ENCODE data around the gene PCDH9.
"Not testable (repeated sequence)": the region's sequence is repeated elsewhere in the genome, so short reads cannot be mapped to it uniquely, and the experiment has no call there.

Gene PCDH9

GRCh38 chr13:66659701-66660467, 570.3 kb downstream of the PCDH9 start:
- DNase-seq (ENCODE audit: low read depth) = no peak

GRCh38 chr13:66659286-66659685, 570.9 kb downstream of the PCDH9 start:
- DNase-seq (ENCODE audit: low read depth) = no peak

- DNase-seq (ENCODE audit: low read depth) = no peak
Observed at GRCh38 chr13:66657165-66657881, 572.8 kb downstream of the PCDH9 start.

GRCh38 chr13:66655847-66656454, 574.2 kb downstream of the PCDH9 start:
- DNase-seq (ENCODE audit: low read depth) = no peak

GRCh38 chr13:66644855-66645460, 585.2 kb downstream of the PCDH9 start:
- no peak for DNase-seq (ENCODE audit: low read depth)

GRCh38 chr13:66640231-66640630, 589.9 kb downstream of the PCDH9 start:
- DNase-seq (ENCODE audit: low read depth) = no peak

- DNase-seq (ENCODE audit: low read depth) = no peak
Observed at GRCh38 chr13:66639044-66639443, 591.1 kb downstream of the PCDH9 start.

- no peak for DNase-seq (ENCODE audit: low read depth)
Observed at GRCh38 chr13:66635526-66635925, 594.6 kb downstream of the PCDH9 start.

- no peak for DNase-seq (ENCODE audit: low read depth)
Observed at GRCh38 chr13:66634384-66634783, 595.8 kb downstream of the PCDH9 start.

- DNase-seq (ENCODE audit: low read depth) = no peak
Observed at GRCh38 chr13:66627512-66627911, 602.6 kb downstream of the PCDH9 start.

GRCh38 chr13:66624302-66624701, 605.8 kb downstream of the PCDH9 start:
- DNase-seq (ENCODE audit: low read depth) = no peak

GRCh38 chr13:66623129-66623820, 606.9 kb downstream of the PCDH9 start:
- DNase-seq (ENCODE audit: low read depth) = no peak

- DNase-seq (ENCODE audit: low read depth) = not testable (repeated sequence)
Observed at GRCh38 chr13:66621906-66622447, 608.2 kb downstream of the PCDH9 start.

- no peak for DNase-seq (ENCODE audit: low read depth)
Observed at GRCh38 chr13:66618702-66619101, 611.4 kb downstream of the PCDH9 start.

GRCh38 chr13:66617786-66618185, 612.4 kb downstream of the PCDH9 start:
- DNase-seq (ENCODE audit: low read depth) = no peak

GRCh38 chr13:66612983-66613382, 617.2 kb downstream of the PCDH9 start:
- no peak for DNase-seq (ENCODE audit: low read depth)

GRCh38 chr13:66586489-66586888, 643.6 kb downstream of the PCDH9 start:
- no peak for DNase-seq (ENCODE audit: low read depth)

- no peak for DNase-seq (ENCODE audit: low read depth)
Observed at GRCh38 chr13:66585669-66586203, 644.4 kb downstream of the PCDH9 start.

GRCh38 chr13:66581675-66582074, 648.5 kb downstream of the PCDH9 start:
- no peak for DNase-seq (ENCODE audit: low read depth)

- no peak for DNase-seq (ENCODE audit: low read depth)
Observed at GRCh38 chr13:66578305-66578704, 651.8 kb downstream of the PCDH9 start.

- DNase-seq (ENCODE audit: low read depth) = no peak
Observed at GRCh38 chr13:66577358-66577757, 652.8 kb downstream of the PCDH9 start.

GRCh38 chr13:66576381-66576780, 653.8 kb downstream of the PCDH9 start:
- no peak for DNase-seq (ENCODE audit: low read depth)

Measured in stimulated activated CD8-positive, alpha-beta memory T cell treated with anti-CD3 and anti-CD28 coated beads, Interleukin-12 subunit alpha, Interleukin-12 subunit beta, amount 100 ng/mL, for 4 hours (primary cell).